GM12891 (cell line): Measurements from ENCODE around the gene ZIC1.

Experiments used
- POLR2A ChIP-seq: IDR thresholded peaks from 2 replicates; pipeline ENCODE4 v1.6.1; 2011; ENCODE audit warnings: low read depth, low read length, control low read depth
- POLR2AphosphoS5 ChIP-seq: IDR thresholded peaks from 2 replicates; pipeline ENCODE4 v1.6.1; 2011; ENCODE audit warnings: low read depth, low read length, control low read depth
- POU2F2 ChIP-seq: IDR thresholded peaks from 2 replicates; pipeline ENCODE4 v1.6.1; 2011; ENCODE audit warnings: low read depth, mild to moderate bottlenecking, control low read depth, low read length, moderate library complexity
- SPI1 ChIP-seq: IDR thresholded peaks from 2 replicates; pipeline ENCODE4 v1.6.1; 2011; ENCODE audit warnings: low read depth, low read length, control low read depth
- TAF1 ChIP-seq: IDR thresholded peaks from 2 replicates; pipeline ENCODE4 v1.6.1; 2011; ENCODE audit warnings: low read depth, low read length, control low read depth

DNA sequence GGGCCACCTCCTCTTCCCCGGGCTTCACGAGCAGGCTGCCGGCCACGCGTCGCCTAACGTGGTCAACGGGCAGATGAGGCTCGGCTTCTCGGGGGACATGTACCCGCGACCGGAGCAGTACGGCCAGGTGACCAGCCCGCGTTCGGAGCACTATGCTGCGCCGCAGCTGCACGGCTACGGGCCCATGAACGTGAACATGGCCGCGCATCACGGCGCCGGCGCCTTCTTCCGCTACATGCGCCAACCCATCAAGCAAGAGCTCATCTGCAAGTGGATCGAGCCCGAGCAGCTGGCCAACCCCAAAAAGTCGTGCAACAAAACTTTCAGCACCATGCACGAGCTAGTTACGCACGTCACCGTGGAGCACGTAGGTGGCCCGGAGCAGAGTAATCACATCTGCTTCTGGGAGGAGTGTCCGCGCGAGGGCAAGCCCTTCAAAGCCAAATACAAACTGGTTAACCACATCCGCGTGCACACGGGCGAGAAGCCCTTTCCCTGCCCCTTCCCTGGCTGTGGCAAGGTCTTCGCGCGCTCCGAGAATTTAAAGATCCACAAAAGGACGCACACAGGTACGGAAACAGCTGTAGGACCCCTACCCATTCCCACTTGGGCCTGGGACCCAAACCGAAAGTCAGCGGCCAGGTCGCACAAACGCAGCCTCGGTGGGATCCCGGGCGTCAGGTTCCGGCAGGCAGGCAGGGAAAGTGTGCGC lies 1.5 kb downstream of the ZIC1 start:
- no peak for TF ChIP-seq POLR2AphosphoS5
- TF ChIP-seq POLR2A: no peak
- TF ChIP-seq SPI1: no peak
- no peak for TF ChIP-seq TAF1
- no peak for TF ChIP-seq POU2F2
